22Rv1 (cell line): ENCODE data around the gene GUCA2B.

ENCODE experiments used
- H3K27ac ChIP-seq: fragments of 450-650 bp; 2 replicates; pipeline ENCODE4 v1.5.1; 2017
- ZFX ChIP-seq: fragments of 450-650 bp; IDR thresholded peaks from 2 replicates; pipeline ENCODE4 v1.6.1; 2017; ENCODE audit warnings: antibody characterized with exemption, borderline replicate concordance
- TF ChIP-seq, protein P1 (sequence below): fragments of 450-650 bp; IDR thresholded peaks from 2 replicates; pipeline ENCODE4 v1.5.1; 2017; ENCODE audit warnings: mild to moderate bottlenecking

Gene GUCA2B

DNA sequence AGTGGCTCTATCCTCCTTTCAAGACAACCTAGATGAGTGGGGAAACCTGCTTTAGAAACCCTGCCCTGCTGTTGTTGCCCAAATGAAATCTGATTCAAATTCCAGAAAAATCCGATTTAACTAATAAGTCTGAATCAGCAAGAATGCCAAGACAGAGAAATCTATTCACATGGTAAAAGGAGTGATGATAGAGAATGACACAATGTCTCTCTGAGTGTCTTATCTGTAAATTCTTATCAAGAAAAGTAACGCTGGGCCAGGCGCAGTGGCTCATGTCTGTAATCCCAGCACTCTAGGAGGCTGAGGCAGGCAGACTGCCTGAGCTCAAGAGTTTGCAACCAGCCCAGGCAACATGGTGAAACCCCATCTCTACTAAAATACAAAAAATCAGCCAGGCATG is 25.0 kb downstream of the GUCA2B start:
- no peak overlapping the region for H3K27ac ChIP-seq
- TF ChIP-seq ZFX: no peak
- TF ChIP-seq, protein P1, sequence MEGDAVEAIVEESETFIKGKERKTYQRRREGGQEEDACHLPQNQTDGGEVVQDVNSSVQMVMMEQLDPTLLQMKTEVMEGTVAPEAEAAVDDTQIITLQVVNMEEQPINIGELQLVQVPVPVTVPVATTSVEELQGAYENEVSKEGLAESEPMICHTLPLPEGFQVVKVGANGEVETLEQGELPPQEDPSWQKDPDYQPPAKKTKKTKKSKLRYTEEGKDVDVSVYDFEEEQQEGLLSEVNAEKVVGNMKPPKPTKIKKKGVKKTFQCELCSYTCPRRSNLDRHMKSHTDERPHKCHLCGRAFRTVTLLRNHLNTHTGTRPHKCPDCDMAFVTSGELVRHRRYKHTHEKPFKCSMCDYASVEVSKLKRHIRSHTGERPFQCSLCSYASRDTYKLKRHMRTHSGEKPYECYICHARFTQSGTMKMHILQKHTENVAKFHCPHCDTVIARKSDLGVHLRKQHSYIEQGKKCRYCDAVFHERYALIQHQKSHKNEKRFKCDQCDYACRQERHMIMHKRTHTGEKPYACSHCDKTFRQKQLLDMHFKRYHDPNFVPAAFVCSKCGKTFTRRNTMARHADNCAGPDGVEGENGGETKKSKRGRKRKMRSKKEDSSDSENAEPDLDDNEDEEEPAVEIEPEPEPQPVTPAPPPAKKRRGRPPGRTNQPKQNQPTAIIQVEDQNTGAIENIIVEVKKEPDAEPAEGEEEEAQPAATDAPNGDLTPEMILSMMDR: no peak

DNA sequence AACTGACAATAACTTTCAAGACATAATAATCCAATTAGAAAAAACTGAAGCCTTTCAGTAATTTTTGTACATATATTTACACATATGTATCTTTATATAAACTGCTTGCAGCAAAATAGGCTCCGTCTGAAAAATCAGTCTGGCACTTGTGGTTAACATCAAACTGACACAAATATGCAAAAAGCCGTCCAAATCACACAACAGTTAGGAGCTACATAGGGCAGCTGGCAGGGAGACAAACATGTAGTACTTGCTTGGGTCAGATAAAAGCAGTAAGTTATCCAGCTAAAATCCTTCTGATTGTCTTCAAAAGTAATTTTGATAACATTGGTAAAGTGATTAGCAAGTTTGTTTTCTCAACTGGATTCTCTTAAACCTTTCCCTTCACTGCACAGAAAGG is 26.1 kb downstream of the GUCA2B start:
- no peak overlapping the region for H3K27ac ChIP-seq
- no peak for TF ChIP-seq ZFX

DNA sequence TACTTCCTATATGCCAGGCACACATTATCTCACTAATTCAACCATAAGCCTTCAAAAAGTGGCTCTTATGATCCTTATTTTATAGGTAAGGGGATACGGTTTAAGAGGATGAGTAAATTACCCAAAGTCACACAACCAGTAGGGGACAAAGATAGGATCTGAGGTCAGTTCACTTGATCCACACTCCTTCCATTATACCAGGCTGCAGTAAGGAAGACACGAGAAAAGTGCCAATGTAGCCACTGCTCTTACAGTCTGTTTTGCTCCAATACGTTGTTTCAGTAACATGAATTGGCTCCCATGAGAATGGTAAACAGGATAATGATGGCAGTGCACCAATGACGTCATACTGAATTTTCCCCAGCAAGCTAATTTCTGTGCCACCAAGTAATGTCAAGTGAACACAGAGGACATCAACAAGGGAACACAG is 26.7 kb downstream of the GUCA2B start:
- TF ChIP-seq, protein P1: no peak
- no peak for TF ChIP-seq ZFX
- no peak overlapping the region for H3K27ac ChIP-seq

DNA sequence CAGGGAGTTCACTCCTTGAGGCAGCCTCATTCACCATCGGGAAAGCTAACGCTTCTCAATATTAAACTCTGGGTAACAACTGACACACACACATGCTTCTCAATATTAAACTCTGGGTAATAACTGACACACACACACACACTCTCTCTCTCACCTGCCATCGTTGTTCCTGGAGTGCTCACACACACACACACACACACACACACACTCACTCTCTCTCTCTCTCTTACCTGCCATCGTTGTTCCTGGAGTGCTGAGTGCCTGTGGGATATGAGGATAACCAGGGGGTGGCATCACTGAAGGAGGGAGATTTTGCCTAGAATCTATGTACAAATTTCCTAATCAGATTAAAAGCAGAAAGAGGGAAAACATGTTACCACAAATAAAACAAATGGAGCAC is 28.5 kb downstream of the GUCA2B start:
- TF ChIP-seq, protein P1: no peak
- H3K27ac ChIP-seq: no peak overlapping the region

DNA sequence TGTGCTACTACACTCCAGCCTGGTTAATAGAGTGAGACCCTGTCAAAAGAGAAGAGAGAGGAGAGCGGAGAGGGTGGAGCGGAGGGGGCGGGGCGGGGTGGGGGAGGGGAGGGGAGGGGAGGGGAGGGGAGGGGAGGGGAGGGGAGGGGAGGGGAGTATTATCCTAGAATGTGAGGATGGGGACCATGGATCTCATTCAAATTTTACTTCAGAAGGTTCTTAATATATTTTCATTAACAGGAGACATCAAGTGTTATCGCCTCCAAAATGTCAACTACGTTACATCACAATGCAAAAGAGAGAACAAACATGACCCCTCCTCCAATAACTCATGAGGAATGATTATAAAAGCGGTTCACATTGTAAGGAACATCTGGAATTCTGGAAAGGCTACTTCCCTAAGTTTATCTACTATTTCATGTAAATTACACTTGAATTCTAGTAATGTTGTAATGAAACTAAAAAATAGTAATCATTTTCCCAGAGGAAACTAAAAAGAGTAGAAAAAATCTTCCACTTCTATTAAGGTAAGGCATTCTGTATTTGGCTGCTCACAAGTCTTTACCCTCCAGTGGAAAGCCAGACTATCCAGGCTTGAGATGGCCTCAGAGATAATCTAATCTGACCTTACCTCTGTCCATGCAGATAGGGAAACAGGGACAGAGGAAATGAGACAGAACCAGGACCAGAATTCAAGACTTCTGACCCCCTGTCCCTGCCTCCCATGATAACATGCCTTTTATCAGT is 30.2 kb downstream of the GUCA2B start:
- H3K27ac ChIP-seq: no peak overlapping the region
- TF ChIP-seq ZFX: no peak
- TF ChIP-seq, protein P1: no peak

DNA sequence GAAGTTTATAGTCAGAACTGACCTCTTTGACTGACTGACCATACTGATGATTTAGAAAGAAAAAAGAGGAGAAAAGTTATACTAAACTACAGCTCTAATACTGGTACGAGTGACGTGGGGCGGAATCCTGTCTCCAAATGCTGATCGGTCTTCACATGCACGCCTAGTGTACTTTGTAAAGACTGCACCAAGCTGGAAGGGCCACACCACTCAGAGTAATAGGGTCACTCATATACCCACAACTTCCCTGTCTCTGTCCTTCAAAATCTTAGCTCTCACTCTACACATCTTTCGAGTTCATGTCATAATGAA is 30.7 kb downstream of the GUCA2B start:
- TF ChIP-seq, protein P1: no peak
- TF ChIP-seq ZFX: no peak
- no peak overlapping the region for H3K27ac ChIP-seq

DNA sequence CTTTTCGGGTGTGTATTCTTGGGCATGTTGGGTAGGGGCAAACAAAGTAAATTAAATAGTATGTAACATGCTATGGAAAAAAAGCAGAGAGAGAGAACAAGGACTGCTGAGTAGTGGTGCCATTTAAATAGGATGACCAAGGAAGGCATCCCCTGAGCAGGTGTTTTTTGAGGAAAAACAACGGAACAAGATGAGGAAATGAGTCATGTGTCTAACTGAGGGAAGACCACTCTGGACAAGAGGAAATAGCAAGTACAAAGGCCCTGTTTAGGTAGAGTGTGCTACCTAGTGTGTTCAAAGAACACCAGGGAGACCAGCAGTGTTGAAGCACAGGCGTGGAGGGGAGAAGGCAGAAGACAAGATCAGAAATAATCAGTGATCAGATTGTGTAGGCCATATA is 31.4 kb downstream of the GUCA2B start:
- no peak overlapping the region for H3K27ac ChIP-seq
- TF ChIP-seq ZFX: no peak
- TF ChIP-seq, protein P1: no peak

DNA sequence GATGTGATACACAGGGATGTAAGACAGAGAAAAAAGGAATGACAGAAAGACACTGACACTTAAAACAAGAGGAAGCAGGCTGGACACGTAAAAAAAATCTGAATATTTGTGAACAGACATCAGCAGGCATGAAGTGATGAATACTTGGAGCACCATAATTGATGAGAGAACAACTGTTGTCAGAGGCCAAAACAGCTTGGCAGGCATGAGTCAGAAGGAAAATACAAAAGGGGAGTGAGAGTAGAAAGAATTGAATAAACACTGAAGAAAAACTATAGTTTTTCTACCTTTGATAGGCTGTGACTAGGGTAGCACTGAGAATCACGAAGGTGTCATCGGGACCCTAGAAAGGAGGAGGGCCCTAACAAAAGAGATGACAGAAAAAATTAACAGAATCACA is 32.9 kb downstream of the GUCA2B start:
- H3K27ac ChIP-seq: no peak overlapping the region
- TF ChIP-seq, protein P1: no peak
- TF ChIP-seq ZFX: no peak
